Right renal pelvis (tissue), 4 donors: ENCODE data around the gene COL5A1. TPM values are rescaled to one million over a fixed set of nuclear protein-coding genes. Genes with fewer than 3 reads are reported as not detected.

Source experiments
- DNase-seq, 4 donors: peaks; one replicate each; pipeline ENCODE4 v3.0.0-alpha.2; 2013; ENCODE audit warnings: low read depth in 4 of 4, low spot score in 3 of 4, missing footprints in 1 of 4
- polyA plus RNA-seq, 4 donors: library from polyadenylated mRNA; unstranded; fragments of 120-200 nt; gene quantifications; one replicate each; pipeline ENCODE4 v1.2.1, GENCODE V29; 2013; ENCODE audit not compliant: insufficient read length in 4 of 4

The COL5A1 gene
- polyA plus RNA-seq, 4 donors = 99.9 to 133 (median 101) TPM

DNA sequence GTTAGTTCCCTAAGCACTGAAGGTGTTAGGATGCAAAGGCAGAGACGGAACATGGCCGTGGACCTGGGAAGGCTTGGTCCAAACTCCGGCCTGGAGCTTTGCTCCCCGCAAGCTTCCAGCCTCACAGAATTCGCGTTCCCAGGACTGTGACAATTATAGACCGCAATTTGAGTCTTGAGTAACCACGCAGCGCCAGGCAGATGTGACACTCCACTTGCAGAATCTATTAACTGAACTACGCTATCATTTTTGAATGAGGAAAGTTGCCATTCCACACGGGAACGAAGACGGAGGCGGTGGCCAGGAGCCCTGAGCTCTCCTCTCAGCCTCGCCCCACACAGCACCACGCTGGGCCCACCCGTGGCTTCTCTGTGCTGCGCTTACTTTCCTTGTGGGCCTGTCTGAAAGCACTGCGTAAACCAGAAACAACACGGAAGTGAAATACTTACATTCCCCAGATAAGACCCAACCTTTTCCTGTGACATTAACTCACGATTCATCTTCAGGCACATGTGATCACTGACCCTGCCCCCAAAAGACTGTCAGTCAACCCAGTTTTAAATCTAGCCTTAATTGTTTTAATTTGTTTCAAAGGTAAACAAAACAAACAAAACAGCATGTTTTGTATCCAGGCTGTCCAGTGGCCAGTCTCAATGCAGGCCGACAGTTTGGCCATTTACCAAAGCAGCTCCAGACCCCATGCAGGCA lies 16.1 kb upstream of the COL5A1 start:
- DNase-seq = no peak

GRCh38 chr9:134626069-134626423 lies 15.6 kb upstream of the COL5A1 start:
- no peak for DNase-seq

- no peak for DNase-seq
These were observed 14.8 kb upstream of the COL5A1 start for GRCh38 chr9:134626571-134627416.

GRCh38 chr9:134627417-134628353 lies 13.9 kb upstream of the COL5A1 start:
- DNase-seq = no peak

GRCh38 chr9:134628354-134628736 lies 13.3 kb upstream of the COL5A1 start:
- DNase-seq = no peak

DNA sequence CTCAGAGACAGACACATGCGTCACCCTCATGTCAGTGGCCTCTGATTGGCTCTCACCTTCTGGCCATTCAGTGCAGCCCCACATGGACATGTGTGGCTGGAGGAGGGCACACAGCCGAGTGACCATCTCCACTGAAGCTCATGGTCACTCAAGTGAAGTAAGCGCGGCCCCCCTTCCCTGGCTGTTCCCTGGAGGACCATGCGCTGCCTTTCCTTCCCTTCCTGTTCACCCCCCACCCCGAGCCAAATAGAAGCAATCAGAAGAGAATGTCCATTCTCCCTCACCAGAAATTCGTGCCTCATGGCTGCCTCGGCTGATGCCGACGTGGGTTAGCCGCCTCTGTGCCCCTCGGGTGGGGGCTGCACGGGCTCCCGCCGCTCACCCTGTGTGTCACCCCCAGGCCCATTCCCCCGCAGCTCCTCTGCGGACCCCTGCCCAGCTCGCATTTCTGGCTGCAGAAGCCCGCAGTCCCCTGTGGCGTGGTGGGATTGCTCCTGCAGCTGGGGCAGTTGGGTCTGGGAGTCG lies 12.5 kb upstream of the COL5A1 start:
- no peak for DNase-seq

DNA sequence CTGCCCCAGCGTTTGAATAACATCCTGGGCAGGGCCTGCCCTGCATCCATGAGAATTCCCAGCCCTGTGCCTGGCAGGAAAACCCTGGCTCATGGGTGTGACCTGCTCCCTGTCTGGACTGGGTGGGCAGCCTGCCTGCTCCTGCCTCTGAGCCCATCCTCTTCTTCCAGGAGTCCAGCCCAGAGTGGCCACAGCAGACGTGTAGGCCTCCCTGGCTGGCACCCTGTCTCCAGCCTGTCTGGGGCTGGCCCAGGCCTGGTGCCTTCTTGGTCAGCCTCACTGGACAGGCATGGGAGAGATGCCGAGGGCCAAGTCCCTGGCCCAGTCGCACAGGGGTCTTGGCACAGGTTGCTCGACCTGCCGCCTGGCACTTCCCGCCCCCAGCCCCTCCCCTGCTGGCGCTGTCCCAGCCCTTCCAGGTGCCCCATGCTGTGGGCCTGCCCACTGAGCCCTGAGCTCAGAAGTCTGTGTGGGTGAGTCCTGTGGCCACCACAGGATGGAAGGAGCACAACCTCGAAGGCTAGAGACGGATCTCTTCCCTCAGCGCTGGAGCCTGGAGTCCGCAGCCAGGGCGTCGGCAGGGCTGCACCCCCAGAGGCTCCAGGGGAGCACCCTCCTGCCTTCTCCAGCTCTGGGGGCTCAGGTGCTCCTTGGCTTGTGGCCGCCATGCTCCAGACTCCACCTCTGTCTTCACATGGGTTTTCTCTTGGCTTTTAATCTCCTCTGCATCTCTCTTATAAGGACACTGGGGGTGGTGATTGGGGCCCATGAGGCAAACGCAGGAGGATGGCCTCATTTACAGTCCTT lies 11.8 kb upstream of the COL5A1 start:
- DNase-seq = no peak

- DNase-seq = no peak
These were observed 11.2 kb upstream of the COL5A1 start for GRCh38 chr9:134630393-134630790.

DNA sequence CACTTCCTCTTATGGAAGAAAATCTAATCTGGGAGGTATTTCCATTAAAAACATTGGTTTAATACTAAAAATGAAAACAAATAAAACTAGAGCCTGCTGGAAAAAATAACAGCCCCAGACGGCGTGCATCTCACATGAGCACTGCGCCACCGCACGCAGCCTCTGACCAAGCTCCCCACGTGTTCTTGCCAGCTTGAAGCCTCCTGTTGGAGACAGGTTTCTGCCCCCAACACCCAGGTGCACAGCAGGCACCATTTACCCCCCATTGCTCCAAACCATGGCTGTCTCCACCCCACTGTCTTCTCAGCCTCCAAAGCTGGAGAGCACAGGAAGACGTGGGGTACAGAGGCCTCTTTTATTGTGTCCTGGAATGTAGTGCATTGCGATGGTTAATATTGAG lies 10.7 kb upstream of the COL5A1 start:
- DNase-seq = no peak

DNA sequence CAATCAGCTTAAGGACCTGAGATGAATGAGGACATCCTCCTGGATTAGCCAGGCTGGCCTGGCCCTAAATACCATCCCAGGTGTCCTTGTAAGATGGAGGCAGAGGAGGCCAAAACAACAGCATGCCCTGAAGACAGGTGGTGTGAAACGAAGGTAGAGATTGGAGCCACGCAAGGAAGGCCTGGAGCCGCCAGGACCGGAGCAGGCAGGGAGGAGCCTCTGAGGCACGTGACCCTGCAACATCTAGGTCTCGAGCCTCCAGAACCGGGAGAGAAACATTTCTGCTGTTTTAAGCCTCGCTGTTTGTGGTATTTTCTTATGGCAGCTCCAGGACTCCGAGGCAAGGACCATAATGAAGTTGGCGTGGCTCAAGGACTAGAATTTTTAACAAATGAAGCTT lies 9.7 kb upstream of the COL5A1 start:
- DNase-seq = no peak

DNA sequence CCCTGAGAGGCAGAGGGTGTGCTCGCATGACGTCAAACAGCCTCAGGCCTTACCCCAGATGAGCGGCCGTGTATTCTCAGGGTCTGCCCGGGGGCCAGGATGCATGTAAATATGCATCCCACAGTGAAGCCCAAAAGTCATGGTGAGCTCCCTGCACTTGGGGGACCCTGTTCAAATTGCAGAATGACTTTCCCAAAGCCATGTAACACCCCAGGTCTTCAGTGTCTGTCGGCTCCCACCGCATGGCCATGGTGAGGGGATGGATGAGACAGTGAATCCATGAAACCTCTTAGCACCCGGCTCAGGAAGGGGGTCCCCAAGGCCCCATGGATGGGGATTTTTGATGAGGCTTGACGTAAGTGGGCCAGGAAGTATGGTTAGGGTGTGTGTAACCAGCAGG lies 9.3 kb upstream of the COL5A1 start:
- DNase-seq = no peak

DNA sequence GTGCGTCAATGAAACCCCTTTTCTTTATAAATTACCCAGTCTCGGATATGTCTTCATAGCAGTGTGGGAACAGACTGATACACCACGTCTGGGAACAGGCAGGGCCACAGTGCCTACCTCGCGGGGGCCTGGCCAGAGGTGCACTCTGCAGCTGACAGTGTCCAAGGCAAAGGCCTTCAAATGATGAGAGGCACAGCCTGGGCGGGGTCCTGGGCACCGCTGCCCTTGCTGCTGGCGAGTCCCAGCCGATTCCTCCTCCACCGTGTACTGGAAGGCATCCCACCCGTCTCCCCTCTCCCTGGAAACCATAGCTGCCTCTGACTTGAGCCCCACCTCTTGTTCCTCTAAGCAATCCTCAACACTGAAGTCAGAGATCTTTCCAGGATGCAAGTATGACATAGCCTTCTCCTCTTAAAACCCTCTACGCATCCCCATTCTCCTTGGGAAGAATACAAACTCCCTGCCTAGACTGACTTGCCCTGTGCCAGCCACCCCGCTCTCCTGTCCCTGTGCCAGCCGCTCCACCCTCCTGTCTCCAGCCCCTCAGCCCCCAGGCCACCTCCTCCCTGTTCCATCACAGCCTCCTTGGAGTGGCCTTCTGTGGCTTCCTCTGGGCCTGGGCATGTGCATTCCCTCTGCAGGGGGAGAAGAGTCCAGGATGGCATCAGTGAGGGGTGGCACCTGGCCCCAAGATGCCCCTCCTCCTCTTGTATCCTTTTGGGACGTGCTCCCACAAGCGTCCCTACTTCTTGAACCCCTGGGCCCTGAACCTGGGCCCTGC lies 8.1 kb upstream of the COL5A1 start:
- DNase-seq = no peak

- DNase-seq = no peak
These were observed 7.4 kb upstream of the COL5A1 start for GRCh38 chr9:134634176-134634575.

GRCh38 chr9:134634667-134635230 lies 6.9 kb upstream of the COL5A1 start:
- no peak for DNase-seq

DNA sequence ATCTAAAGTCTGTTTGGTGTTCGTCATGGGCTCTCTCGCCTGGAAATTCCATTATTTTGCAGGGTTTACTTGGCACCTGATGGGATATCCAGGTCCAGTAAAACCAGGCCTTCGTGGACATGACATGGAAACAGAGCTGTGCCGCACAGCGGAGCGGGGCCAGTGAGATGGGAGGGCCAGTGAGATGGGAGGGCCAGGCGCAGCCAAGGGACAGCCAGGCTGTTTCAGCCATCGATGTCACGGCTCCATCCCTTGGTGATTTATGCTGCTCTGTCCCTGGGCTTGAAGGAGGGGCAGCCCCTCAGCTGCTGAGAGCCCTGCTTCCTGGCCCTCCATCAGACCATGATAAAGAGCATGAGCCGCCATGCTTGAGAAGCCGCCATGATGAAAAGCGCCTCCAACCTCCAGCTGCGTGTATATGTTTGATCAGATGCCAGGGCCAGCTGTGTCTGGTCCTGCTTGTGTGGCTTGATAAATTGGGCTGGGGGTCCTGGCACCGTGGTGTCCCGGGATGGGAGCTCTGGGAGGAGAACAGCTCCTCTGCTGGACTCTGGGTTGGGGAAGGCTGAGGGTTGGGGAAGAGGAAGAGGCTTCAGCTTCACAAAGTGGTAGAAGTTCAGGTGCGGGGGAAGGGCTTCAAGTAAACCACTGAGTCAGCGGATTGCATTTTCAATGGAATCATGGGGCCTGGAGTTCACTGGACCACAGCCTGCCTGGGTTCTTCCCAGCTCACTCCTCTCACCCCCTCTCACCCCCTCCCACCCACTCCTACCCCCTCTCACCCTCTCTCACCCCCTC lies 6.1 kb upstream of the COL5A1 start:
- DNase-seq = no peak

DNA sequence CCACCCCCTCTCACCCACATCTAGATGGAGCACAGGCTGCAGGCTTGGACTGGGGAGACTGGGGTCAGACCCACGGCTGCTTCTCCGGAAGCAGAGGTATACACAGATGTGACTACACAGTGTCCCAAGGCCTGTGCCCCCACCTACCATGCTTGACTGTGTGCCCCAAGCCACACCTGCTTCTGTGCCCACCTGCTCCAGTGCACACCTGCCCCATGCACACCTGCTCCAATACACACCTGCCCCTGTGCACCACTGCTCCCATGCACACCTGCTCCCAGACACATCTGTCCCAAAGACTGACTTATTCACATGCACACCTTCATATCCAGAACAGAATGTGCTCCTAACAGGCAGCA lies 5.5 kb upstream of the COL5A1 start:
- DNase-seq = no peak

DNA sequence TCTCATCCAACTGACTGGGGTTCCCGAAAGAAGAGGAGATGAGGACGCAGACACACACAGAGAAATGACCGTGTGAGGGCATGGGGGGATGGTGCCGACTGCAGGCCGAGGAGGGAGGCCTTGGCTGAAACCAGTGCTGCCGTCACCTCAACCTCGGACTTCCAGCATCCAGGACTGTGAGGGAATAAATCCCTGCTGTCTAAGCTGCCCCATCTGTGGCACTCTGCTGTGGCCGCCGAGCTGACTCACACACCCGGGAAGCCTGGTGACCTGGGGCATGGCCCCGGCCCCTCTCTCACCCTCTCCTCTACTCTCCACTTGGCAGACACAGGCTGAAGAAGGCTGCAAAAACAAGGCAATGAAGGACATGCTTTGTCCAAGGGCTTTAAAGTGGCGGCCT lies 4.4 kb upstream of the COL5A1 start:
- no peak for DNase-seq
